ENCODE results near the gene AHCY.
A peak's percentile ranks its signal among the peaks of the same experiment; 100 is the strongest.

AHCY gene

GRCh38 chr20:34316196-34316814, 13.2 kb upstream of the AHCY start:
- H3K4me3 ChIP-seq (ENCODE audit: low read length): no peak overlapping the region
- no peaks in the 10 kb centered on the region for H3K27me3 ChIP-seq (ENCODE audit: control insufficient read depth, insufficient read depth, low read length)
- no peaks in the 10 kb centered on the region for H3K36me3 ChIP-seq (ENCODE audit: control insufficient read depth, insufficient read depth, low read length)
- no peaks in the 10 kb centered on the region for H3K9me3 ChIP-seq (ENCODE audit: control insufficient read depth, low read length)
- peaks cover 23% of the 10 kb centered on the region for H3K4me1 ChIP-seq (ENCODE audit: control insufficient read depth, insufficient read depth, low read length)
- H3K9ac ChIP-seq (ENCODE audit: low read length): no peak overlapping the region

- no peaks in the 10 kb centered on the region for H3K27me3 ChIP-seq (ENCODE audit: control insufficient read depth, insufficient read depth, low read length)
- no peak overlapping the region for H3K9ac ChIP-seq (ENCODE audit: low read length)
- H3K36me3 ChIP-seq (ENCODE audit: control insufficient read depth, insufficient read depth, low read length): no peaks in the 10 kb centered on the region
- no peak overlapping the region for H3K4me3 ChIP-seq (ENCODE audit: low read length)
- H3K4me1 ChIP-seq (ENCODE audit: control insufficient read depth, insufficient read depth, low read length): peaks cover 28% of the 10 kb centered on the region
- no peaks in the 10 kb centered on the region for H3K9me3 ChIP-seq (ENCODE audit: control insufficient read depth, low read length)
These were observed 12.1 kb upstream of the AHCY start for GRCh38 chr20:34315236-34315635.

GRCh38 chr20:34312544-34313217, 9.5 kb upstream of the AHCY start:
- peak overlapping the region; percentile 30 for H3K9ac ChIP-seq (ENCODE audit: low read length)
- no peaks in the 10 kb centered on the region for H3K27me3 ChIP-seq (ENCODE audit: control insufficient read depth, insufficient read depth, low read length)
- H3K36me3 ChIP-seq (ENCODE audit: control insufficient read depth, insufficient read depth, low read length): no peaks in the 10 kb centered on the region
- H3K9me3 ChIP-seq (ENCODE audit: control insufficient read depth, low read length): no peaks in the 10 kb centered on the region
- no peak overlapping the region for H3K4me3 ChIP-seq (ENCODE audit: low read length)
- H3K4me1 ChIP-seq (ENCODE audit: control insufficient read depth, insufficient read depth, low read length): peaks cover 18% of the 10 kb centered on the region

GRCh38 chr20:34312024-34312460, 8.9 kb upstream of the AHCY start:
- Histone ChIP-seq H3K4me3 (ENCODE audit: low read length) (peak overlapping the region; percentile 7), H3K9ac (ENCODE audit: low read length) (no peak overlapping the region), H3K27me3 (ENCODE audit: control insufficient read depth, insufficient read depth, low read length) (no peaks in the 10 kb centered on the region), H3K36me3 (ENCODE audit: control insufficient read depth, insufficient read depth, low read length) (no peaks in the 10 kb centered on the region), H3K9me3 (ENCODE audit: control insufficient read depth, low read length) (no peaks in the 10 kb centered on the region), H3K4me1 (ENCODE audit: control insufficient read depth, insufficient read depth, low read length) (peaks cover 18% of the 10 kb centered on the region)

- no peaks in the 10 kb centered on the region for H3K27me3 ChIP-seq (ENCODE audit: control insufficient read depth, insufficient read depth, low read length)
- H3K9ac ChIP-seq (ENCODE audit: low read length): no peak overlapping the region
- no peaks in the 10 kb centered on the region for H3K36me3 ChIP-seq (ENCODE audit: control insufficient read depth, insufficient read depth, low read length)
- H3K4me3 ChIP-seq (ENCODE audit: low read length): peak overlapping the region; percentile 7
- no peaks in the 10 kb centered on the region for H3K9me3 ChIP-seq (ENCODE audit: control insufficient read depth, low read length)
- peaks cover 18% of the 10 kb centered on the region for H3K4me1 ChIP-seq (ENCODE audit: control insufficient read depth, insufficient read depth, low read length)
These were observed 8.2 kb upstream of the AHCY start for GRCh38 chr20:34311118-34312023.

- Histone ChIP-seq H3K4me1 (ENCODE audit: control insufficient read depth, insufficient read depth, low read length) (peaks cover 18% of the 10 kb centered on the region), H3K36me3 (ENCODE audit: control insufficient read depth, insufficient read depth, low read length) (no peaks in the 10 kb centered on the region), H3K9ac (ENCODE audit: low read length) (no peak overlapping the region), H3K9me3 (ENCODE audit: control insufficient read depth, low read length) (no peaks in the 10 kb centered on the region), H3K4me3 (ENCODE audit: low read length) (no peak overlapping the region), H3K27me3 (ENCODE audit: control insufficient read depth, insufficient read depth, low read length) (no peaks in the 10 kb centered on the region)
These were observed 7.4 kb upstream of the AHCY start for GRCh38 chr20:34310481-34311117.

- Histone ChIP-seq H3K27me3 (ENCODE audit: control insufficient read depth, insufficient read depth, low read length) (no peaks in the 10 kb centered on the region), H3K9me3 (ENCODE audit: control insufficient read depth, low read length) (no peaks in the 10 kb centered on the region), H3K9ac (ENCODE audit: low read length) (no peak overlapping the region), H3K4me1 (ENCODE audit: control insufficient read depth, insufficient read depth, low read length) (peaks cover 18% of the 10 kb centered on the region), H3K36me3 (ENCODE audit: control insufficient read depth, insufficient read depth, low read length) (no peaks in the 10 kb centered on the region), H3K4me3 (ENCODE audit: low read length) (no peak overlapping the region)
These were observed 6.5 kb upstream of the AHCY start for GRCh38 chr20:34309691-34310090.

- no peaks in the 10 kb centered on the region for H3K27me3 ChIP-seq (ENCODE audit: control insufficient read depth, insufficient read depth, low read length)
These were observed 2.4 kb upstream of the AHCY start for GRCh38 chr20:34305333-34306230.

GRCh38 chr20:34302312-34302722, 838 bp downstream of the AHCY start:
- no peaks in the 10 kb centered on the region for H3K9me3 ChIP-seq (ENCODE audit: control insufficient read depth, low read length)
- H3K4me1 ChIP-seq (ENCODE audit: control insufficient read depth, insufficient read depth, low read length): peaks cover 27% of the 10 kb centered on the region
- H3K27me3 ChIP-seq (ENCODE audit: control insufficient read depth, insufficient read depth, low read length): no peaks in the 10 kb centered on the region
- peak overlapping the region; percentile 85 for H3K9ac ChIP-seq (ENCODE audit: low read length)
- no peaks in the 10 kb centered on the region for H3K36me3 ChIP-seq (ENCODE audit: control insufficient read depth, insufficient read depth, low read length)
- H3K4me3 ChIP-seq (ENCODE audit: low read length): peak overlapping the region; percentile 54

More at GRCh38 chr20:34305333-34306230, 2.4 kb upstream of the AHCY start:
- no peaks in the 10 kb centered on the region for H3K36me3 ChIP-seq (ENCODE audit: control insufficient read depth, insufficient read depth, low read length)
- no peaks in the 10 kb centered on the region for H3K9me3 ChIP-seq (ENCODE audit: control insufficient read depth, low read length)
- no peak overlapping the region for H3K9ac ChIP-seq (ENCODE audit: low read length)
- H3K4me3 ChIP-seq (ENCODE audit: low read length): no peak overlapping the region
- peaks cover 17% of the 10 kb centered on the region for H3K4me1 ChIP-seq (ENCODE audit: control insufficient read depth, insufficient read depth, low read length)

- Histone ChIP-seq H3K9me3 (ENCODE audit: control insufficient read depth, low read length) (no peaks in the 10 kb centered on the region), H3K27me3 (ENCODE audit: control insufficient read depth, insufficient read depth, low read length) (no peaks in the 10 kb centered on the region), H3K9ac (ENCODE audit: low read length) (peak overlapping the region; percentile 85), H3K36me3 (ENCODE audit: control insufficient read depth, insufficient read depth, low read length) (no peaks in the 10 kb centered on the region), H3K4me1 (ENCODE audit: control insufficient read depth, insufficient read depth, low read length) (peaks cover 27% of the 10 kb centered on the region), H3K4me3 (ENCODE audit: low read length) (peak overlapping the region; percentile 54)
These were observed 1.4 kb downstream of the AHCY start for GRCh38 chr20:34301587-34302311.
